Measurements from ENCODE around the gene GBE1. TPM values are rescaled to one million over a fixed set of nuclear protein-coding genes. Genes with fewer than 3 reads are reported as not detected.
"Not testable (repeated sequence)": the region's sequence is repeated elsewhere in the genome, so short reads cannot be mapped to it uniquely, and the experiment has no call there.

Gene GBE1
- total RNA-seq, 2 experiments from 2014 or later: 39.9 to 41.9 TPM

GRCh38 chr3:81758275-81758674, 3.2 kb downstream of the GBE1 start:
- POLR2A ChIA-PET: no interaction called here
- CTCF ChIA-PET: no interaction called here

GRCh38 chr3:81753416-81754027, 7.9 kb downstream of the GBE1 start:
- POLR2A ChIA-PET: no interaction called here
- CTCF ChIA-PET: no interaction called here

DNA sequence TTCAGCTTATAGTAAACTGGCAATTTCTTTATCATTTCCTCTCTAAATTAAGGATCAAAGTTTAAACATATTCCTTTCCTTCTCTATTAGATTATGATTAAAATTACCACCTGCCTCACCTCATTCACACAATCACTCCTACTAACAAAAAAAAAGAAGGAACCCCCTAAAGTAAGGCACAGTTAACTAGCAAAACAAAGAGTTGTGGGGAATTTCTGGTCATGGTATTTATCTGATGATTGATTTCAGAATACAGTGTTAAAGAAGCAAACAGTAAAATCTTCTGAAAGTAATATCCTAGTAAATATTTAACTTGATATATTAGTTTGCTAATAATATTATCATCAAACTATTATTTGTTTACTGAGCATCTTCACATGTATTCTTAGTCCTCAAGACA, 8.8 kb downstream of the GBE1 start:
- ChIA-PET POLR2A (no interaction called here), CTCF (no interaction called here)

GRCh38 chr3:81749265-81749664, 12.2 kb downstream of the GBE1 start:
- ChIA-PET CTCF (interaction anchor here (0.7 kb wide), 1 partner anchor 179 kb away, joined by 3 read pairs; no protein-coding TSS in a partner anchor), POLR2A (no interaction called here)

DNA sequence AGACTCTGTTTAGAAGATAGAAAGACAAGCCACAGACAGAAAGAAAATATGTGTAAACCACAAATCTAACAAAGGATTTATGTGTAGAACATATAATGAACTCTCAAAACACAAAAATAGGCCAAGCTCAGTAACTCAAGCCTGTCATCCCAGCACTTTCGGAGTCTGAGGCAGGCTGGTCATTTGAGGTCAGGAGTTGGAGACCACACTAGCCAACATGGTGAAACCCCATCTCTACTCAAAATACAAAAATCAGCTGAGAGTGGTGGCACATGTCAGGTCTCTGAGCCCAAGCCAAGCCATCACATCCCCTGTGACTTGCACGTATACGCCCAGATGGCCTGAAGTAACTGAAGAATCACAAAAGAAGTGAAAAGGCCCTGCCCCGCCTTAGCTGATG, 14.2 kb downstream of the GBE1 start:
- CTCF ChIA-PET, POLR2A ChIA-PET: not testable (repeated sequence)

DNA sequence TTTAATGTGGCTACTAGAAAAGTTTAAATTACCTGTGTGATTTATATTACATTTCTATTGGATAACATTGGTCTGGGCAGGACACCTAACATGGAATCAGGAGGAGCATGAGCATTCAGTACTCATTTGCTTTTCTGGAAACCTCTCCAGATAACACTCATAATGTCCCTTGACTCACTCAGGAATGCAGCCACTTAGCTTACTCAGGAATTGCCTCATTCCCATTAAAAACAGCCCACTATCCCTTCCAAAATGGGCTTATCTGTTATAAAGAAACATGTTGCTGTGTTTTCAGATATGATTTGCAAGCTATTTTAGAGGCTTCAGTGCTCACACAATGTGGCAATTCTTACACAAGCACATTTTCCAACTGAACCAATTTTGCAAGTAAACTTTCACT, 17.1 kb downstream of the GBE1 start:
- CTCF ChIA-PET: no interaction called here

GRCh38 chr3:81743096-81744025, 18.1 kb downstream of the GBE1 start:
- POLR2A ChIA-PET: no interaction called here
- CTCF ChIA-PET: no interaction called here

More for the DNA sequence above, 17.1 kb downstream of the GBE1 start:
- POLR2A ChIA-PET: no interaction called here

GRCh38 chr3:81742581-81742980, 18.9 kb downstream of the GBE1 start:
- CTCF ChIA-PET: no interaction called here

GRCh38 chr3:81741216-81741615, 20.2 kb downstream of the GBE1 start:
- ChIA-PET POLR2A (no interaction called here), CTCF (no interaction called here)

More at GRCh38 chr3:81742581-81742980, 18.9 kb downstream of the GBE1 start:
- POLR2A ChIA-PET: no interaction called here

DNA sequence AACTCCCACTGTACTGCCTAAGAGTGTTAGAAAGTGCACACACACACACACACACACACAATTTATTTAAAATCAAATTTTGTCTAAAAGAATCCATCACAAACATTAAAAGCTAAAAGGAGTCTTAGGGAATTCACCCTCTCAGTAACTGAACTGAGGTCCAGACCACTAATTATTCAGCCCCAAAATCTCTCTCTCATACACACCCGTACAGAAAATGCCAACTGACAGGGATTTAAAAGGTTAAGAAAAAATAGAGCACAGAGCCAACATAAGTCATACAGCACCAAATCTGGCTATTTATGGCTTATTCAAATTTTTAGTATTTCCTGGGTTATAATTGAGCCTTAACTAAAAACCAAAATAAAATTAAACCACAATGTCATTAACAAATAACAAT, 20.7 kb downstream of the GBE1 start:
- POLR2A ChIA-PET: no interaction called here
- CTCF ChIA-PET: no interaction called here

DNA sequence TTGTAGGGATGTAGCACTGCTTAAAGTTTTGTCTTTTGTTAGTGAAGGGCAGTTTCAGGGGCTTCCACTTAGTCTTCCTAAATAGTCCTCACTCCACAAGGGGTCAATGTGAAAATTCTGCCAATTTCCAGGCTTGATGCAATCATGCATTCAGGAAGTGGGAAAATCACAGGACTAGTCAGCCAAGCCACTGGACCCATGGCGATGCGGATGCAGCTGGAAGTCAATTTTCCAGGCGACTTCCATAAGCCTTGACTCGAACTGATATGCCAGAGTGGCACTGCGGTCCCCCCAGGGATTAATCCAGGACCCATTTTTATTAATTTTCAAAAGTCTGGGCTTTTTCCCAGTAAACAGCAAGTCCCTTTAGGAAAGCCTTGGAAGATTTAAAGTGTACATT, 26.1 kb downstream of the GBE1 start:
- CTCF ChIA-PET: no interaction called here
- POLR2A ChIA-PET: no interaction called here

- ChIA-PET POLR2A (no interaction called here), CTCF (no interaction called here)
Observed at GRCh38 chr3:81734742-81735141, 26.7 kb downstream of the GBE1 start.

DNA sequence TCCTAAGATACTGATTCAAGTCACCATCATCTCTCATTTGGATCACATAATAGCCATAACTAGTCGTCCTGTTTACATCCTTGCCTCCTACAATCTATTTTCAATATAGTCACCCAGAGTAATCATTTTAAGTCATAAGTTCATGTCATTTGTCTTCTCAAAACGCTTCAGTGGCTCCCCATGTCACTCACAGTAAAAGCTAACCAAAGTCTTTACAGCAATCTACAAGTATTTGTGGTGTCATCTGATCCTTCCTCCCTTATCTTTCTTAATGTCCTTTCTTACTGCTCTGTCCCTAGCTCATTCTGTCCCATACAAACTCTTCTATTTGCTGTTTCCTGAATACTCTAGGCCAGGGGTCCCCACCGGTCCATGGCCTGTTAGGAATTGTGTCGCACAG, 28.8 kb downstream of the GBE1 start:
- CTCF ChIA-PET: no interaction called here

DNA sequence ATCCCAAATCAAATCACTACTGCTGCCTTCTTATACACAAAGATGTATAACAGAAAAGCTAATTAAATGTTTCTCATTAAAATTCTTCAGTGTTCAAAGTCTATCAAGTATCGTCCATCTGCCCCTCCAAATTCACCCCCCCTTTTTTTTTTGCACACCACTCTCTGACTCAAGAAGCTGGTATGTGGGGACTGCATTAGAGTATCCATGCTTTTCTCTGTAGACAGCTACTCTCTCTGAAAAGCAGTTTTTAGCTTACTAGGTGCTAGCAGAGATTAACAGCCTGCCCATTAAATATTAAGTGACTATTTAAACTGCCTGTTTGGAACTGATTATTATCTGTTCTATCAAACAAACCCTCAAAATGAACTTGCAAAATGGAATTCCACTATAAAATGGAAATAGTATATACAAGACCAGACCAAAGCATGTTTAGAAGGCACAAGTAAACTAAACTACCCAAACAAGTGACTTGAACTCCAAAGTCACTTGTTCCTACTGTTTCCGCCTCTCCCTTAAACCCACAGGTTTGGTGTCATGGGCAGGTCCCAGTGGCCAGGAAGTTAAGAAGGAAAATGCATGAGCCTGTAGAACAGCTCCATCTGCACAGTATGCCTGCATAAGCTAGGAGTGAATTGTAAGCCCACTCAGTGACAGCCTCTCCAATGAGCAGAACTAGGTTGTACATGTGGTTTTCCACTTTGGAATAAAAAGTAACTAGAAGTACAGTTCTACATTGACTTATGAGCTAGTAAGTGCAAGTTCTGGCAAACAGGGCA, 32.5 kb downstream of the GBE1 start:
- ChIA-PET POLR2A (no interaction called here), CTCF (no interaction called here)

More for the DNA sequence above, 28.8 kb downstream of the GBE1 start:
- POLR2A ChIA-PET: no interaction called here

- ChIA-PET CTCF (no interaction called here), POLR2A (no interaction called here)
Observed at GRCh38 chr3:81726735-81727134, 34.7 kb downstream of the GBE1 start.

GRCh38 chr3:81726132-81726531, 35.3 kb downstream of the GBE1 start:
- POLR2A ChIA-PET: no interaction called here

DNA sequence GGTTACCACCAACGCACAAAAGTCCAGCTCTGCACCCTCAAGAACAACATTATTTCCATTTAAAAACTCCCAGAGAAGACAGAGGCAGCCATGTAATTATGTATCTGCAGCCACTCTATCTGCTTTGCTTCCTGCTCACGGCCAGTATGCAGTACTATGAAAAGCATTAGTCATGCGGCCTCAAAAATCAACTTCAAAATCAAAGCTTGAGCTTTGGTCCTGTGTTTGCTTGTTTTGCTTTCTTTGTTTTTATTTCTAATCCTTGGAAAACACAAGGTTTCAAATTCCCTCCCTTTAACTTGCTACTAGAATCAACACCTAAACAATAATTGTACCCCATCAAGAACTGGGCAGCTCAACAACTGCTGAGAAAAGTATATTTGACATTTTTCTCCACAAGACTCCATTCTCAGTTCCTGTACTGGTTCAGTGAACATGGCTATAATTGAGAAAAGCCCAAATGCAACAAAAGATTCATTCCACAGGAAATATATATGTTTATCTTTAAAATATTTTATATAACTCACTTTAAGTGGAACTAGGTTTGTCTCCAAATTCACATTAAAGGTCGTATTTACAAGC, 37.6 kb downstream of the GBE1 start:
- CTCF ChIA-PET: no interaction called here
- POLR2A ChIA-PET: no interaction called here

More at GRCh38 chr3:81726132-81726531, 35.3 kb downstream of the GBE1 start:
- CTCF ChIA-PET: no interaction called here

DNA sequence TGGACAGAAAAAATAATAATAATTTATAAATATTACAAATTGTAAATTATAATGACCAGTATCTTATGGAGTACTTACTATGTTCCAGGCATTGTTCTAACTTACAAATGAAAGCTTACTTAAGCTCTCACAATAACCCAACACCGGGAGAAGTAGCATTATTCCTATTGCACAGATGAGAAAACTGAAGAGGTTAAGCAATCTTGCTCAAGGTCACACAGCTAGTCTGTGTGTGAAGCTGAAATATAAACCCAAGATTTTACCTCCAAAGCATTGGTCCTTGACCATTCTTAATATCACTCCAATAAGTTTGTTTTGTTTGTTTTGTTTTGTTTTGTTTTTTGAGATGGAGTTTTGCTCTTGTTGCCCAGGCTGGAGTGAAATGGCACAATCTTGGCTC, 43.1 kb downstream of the GBE1 start:
- CTCF ChIA-PET: no interaction called here
- POLR2A ChIA-PET: no interaction called here

DNA sequence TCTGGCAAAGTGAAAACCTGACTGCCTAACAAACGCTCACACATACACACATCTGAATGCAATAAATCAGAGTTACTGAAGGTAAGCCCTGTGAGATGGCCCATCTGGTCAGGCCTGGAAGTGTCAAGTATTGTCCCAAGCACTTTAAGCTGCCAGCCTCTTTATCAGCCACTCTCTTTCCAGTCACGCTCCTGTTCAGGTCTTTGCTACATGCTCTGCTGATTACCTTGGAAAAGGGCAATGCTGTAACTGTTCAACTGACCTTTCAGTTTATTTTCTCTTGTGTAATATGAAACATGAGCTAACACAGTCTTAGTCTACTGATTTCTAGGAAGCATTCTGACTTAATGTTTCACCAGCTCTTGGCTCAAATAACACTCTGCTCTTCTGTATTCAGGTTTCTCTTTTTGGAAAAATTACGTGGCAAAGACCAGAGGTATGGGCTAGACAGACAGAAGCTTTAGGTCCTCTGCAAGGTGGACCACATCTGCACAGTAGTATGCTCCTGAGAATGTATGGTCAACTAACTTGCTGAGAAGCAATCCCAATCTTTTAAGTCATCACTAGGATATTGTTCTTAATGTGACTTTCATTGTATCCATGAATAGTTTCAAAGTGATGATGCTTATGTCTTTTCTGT, 44.5 kb downstream of the GBE1 start:
- POLR2A ChIA-PET: no interaction called here
- CTCF ChIA-PET: no interaction called here

- CTCF ChIA-PET: no interaction called here
- POLR2A ChIA-PET: no interaction called here
Observed at GRCh38 chr3:81713031-81713430, 48.4 kb downstream of the GBE1 start.

Measured in activated CD8-positive, alpha-beta memory T cell treated with anti-CD3 and anti-CD28 coated beads for 36 hours (primary cell).